Left ventricle myocardium inferior (tissue), 1 donor: Measurements from ENCODE around the gene EXOSC5. TPM values are rescaled to one million over a fixed set of nuclear protein-coding genes. Genes with fewer than 3 reads are reported as not detected.

Experiments
- DNase-seq: peaks from one replicate; pipeline ENCODE4 v3.0.0-alpha.2; 2020
- H3K27ac ChIP-seq: fragments of 200-600 bp; replicated peaks from 2 replicates; pipeline ENCODE4 v1.8.0; 2021
- H3K27me3 ChIP-seq: fragments of 200-600 bp; 2 replicates; pipeline ENCODE4 v1.8.0; 2021; ENCODE audit warnings: low read depth
- H3K36me3 ChIP-seq: fragments of 200-600 bp; 2 replicates; pipeline ENCODE4 v1.8.0; 2021
- H3K4me1 ChIP-seq: fragments of 200-600 bp; 2 replicates; pipeline ENCODE4 v1.8.0; 2021
- H3K4me3 ChIP-seq: fragments of 200-600 bp; 2 replicates; pipeline ENCODE4 v1.8.0; 2021; ENCODE audit warnings: mild to moderate bottlenecking, moderate library complexity
- H3K9me3 ChIP-seq: fragments of 200-600 bp; replicated peaks from 2 replicates; pipeline ENCODE4 v1.8.0; 2021
- CTCF ChIP-seq: fragments of 200-600 bp; IDR thresholded peaks from 2 replicates; pipeline ENCODE4 v1.8.0; 2021; ENCODE audit warnings: antibody characterized with exemption, mild to moderate bottlenecking, borderline replicate concordance
- intact Hi-C: fragments of 100-400 bp; cut with micrococcal nuclease; formaldehyde crosslinking; loops from one replicate; pipeline ENCODE4 v1.11.0; 2022
- total RNA-seq: library from RNA; stranded (reverse); fragmentation: NEBNext Ultra II Directional; extraction: Animal tissue kit (Norgen Biotek cat#: 25700); gene quantifications from one replicate; pipeline ENCODE4 v1.2.1, GENCODE V29; 2021
- donor health status: DM: no; HTN: yes; CAD: no; lungs with severe emphysema.

The EXOSC5 gene
- total RNA-seq, 1 donor from 2014 or later = 17.4 TPM

GRCh38 chr19:41420101-41420880 lies 23.1 kb upstream of the EXOSC5 start:
- H3K4me3 ChIP-seq = no peak overlapping the region
- H3K9me3 ChIP-seq = no peaks in the 10 kb centered on the region
- DNase-seq = no peak
- peak overlapping the region; percentile 53 for H3K27ac ChIP-seq
- H3K27me3 ChIP-seq = no peaks in the 10 kb centered on the region
- intact Hi-C loops = no loop called here
- peaks cover 40% of the 10 kb centered on the region for H3K4me1 ChIP-seq
- TF ChIP-seq CTCF = no peak
- peaks cover 86% of the 10 kb centered on the region for H3K36me3 ChIP-seq

- intact Hi-C loops = no loop called here
- no peak overlapping the region for H3K27ac ChIP-seq
- no peak for DNase-seq
Observed at GRCh38 chr19:41416194-41416674, 19.1 kb upstream of the EXOSC5 start.

GRCh38 chr19:41415154-41415571 lies 18.0 kb upstream of the EXOSC5 start:
- peaks cover 40% of the 10 kb centered on the region for H3K4me1 ChIP-seq
- intact Hi-C loops = no loop called here
- H3K27me3 ChIP-seq = no peaks in the 10 kb centered on the region
- no peak overlapping the region for H3K27ac ChIP-seq
- DNase-seq = no peak
- H3K4me3 ChIP-seq = no peak overlapping the region
- H3K9me3 ChIP-seq = no peaks in the 10 kb centered on the region
- H3K36me3 ChIP-seq = peaks cover 74% of the 10 kb centered on the region
- TF ChIP-seq CTCF = no peak

More at GRCh38 chr19:41416194-41416674, 19.1 kb upstream of the EXOSC5 start:
- no peak overlapping the region for H3K4me3 ChIP-seq
- H3K9me3 ChIP-seq = no peaks in the 10 kb centered on the region
- peaks cover 30% of the 10 kb centered on the region for H3K4me1 ChIP-seq
- TF ChIP-seq CTCF = no peak
- no peaks in the 10 kb centered on the region for H3K27me3 ChIP-seq
- H3K36me3 ChIP-seq = peaks cover 81% of the 10 kb centered on the region

- no peak overlapping the region for H3K27ac ChIP-seq
- intact Hi-C loops = no loop called here
- H3K27me3 ChIP-seq = no peaks in the 10 kb centered on the region
- no peak overlapping the region for H3K4me3 ChIP-seq
- H3K9me3 ChIP-seq = no peaks in the 10 kb centered on the region
- peaks cover 67% of the 10 kb centered on the region for H3K36me3 ChIP-seq
- no peak for TF ChIP-seq CTCF
- peaks cover 43% of the 10 kb centered on the region for H3K4me1 ChIP-seq
- DNase-seq = no peak
Observed at GRCh38 chr19:41414461-41414860, 17.3 kb upstream of the EXOSC5 start.

- no peaks in the 10 kb centered on the region for H3K27me3 ChIP-seq
- peaks cover 48% of the 10 kb centered on the region for H3K4me1 ChIP-seq
- no peak for DNase-seq
- no peak overlapping the region for H3K4me3 ChIP-seq
- H3K27ac ChIP-seq = no peak overlapping the region
- peaks cover 62% of the 10 kb centered on the region for H3K36me3 ChIP-seq
- TF ChIP-seq CTCF = no peak
- intact Hi-C loops = no loop called here
- H3K9me3 ChIP-seq = no peaks in the 10 kb centered on the region
Observed at GRCh38 chr19:41413947-41414346, 16.8 kb upstream of the EXOSC5 start.
